GM23338 (cell line): Measurements from ENCODE around the gene CDKL4. TPM values are rescaled to one million over a fixed set of nuclear protein-coding genes. Genes with fewer than 3 reads are reported as not detected.
A peak's percentile ranks its signal among the peaks of the same experiment; 100 is the strongest.

Source experiments
- ATAC-seq: fragments of 200-7000 bp; cut with Tn5 transposase; 3 replicates; pipeline ENCODE4 v1.9.1; 2020
- DNase-seq: peaks from one replicate; pipeline ENCODE4 v3.0.0-alpha.2; 2015; ENCODE audit warnings: low spot score
- H2AFZ ChIP-seq: fragments of 200-600 bp; sonication (generic); 2 replicates; pipeline ENCODE4 v1.8.0; 2016; ENCODE audit warnings: antibody characterized with exemption, mild to moderate bottlenecking, moderate library complexity
- H3F3A ChIP-seq: fragments of 200-600 bp; sonication (generic); replicated peaks from 2 replicates; pipeline ENCODE4 v1.8.0; 2017; ENCODE audit warnings: antibody characterized with exemption, mixed run types, low read depth
- H3K27ac ChIP-seq: fragments of 200-600 bp; sonication (generic); 2 replicates; pipeline ENCODE4 v1.6.1; 2016; ENCODE audit warnings: low read depth
- H3K27me3 ChIP-seq: fragments of 200-600 bp; sonication (generic); 2 replicates; pipeline ENCODE4 v1.8.0; 2016; ENCODE audit warnings: mild to moderate bottlenecking, mixed run types, moderate library complexity; ENCODE audit not compliant: insufficient read depth
- H3K36me3 ChIP-seq: fragments of 200-600 bp; sonication (generic); 2 replicates; pipeline ENCODE4 v1.8.0; 2016; ENCODE audit warnings: mild to moderate bottlenecking; ENCODE audit not compliant: insufficient read depth
- H3K4me1 ChIP-seq: fragments of 200-600 bp; sonication (generic); 2 replicates; pipeline ENCODE4 v1.8.0; 2016; ENCODE audit warnings: mild to moderate bottlenecking, moderate library complexity; ENCODE audit not compliant: insufficient read depth
- H3K4me2 ChIP-seq: fragments of 200-600 bp; sonication (generic); 2 replicates; pipeline ENCODE4 v1.7.1; 2017; ENCODE audit warnings: mixed run types
- H3K4me3 ChIP-seq: fragments of 200-600 bp; sonication (generic); 2 replicates; pipeline ENCODE4 v1.6.1; 2016; ENCODE audit warnings: mixed run types
- H3K79me2 ChIP-seq: fragments of 200-600 bp; sonication (generic); replicated peaks from 2 replicates; pipeline ENCODE4 v1.8.0; 2017; ENCODE audit warnings: mild to moderate bottlenecking; ENCODE audit not compliant: insufficient read depth
- H3K9me2 ChIP-seq: fragments of 200-600 bp; sonication (generic); 2 replicates; pipeline ENCODE4 v1.8.0; 2017; ENCODE audit not compliant: insufficient read depth
- H4K20me1 ChIP-seq: fragments of 200-600 bp; sonication (generic); replicated peaks from 2 replicates; pipeline ENCODE4 v1.8.0; 2017; ENCODE audit warnings: mild to moderate bottlenecking; ENCODE audit not compliant: insufficient read depth
- H3K27ac Mint-ChIP-seq: 2 replicates; pipeline ENCODE4 v1.8.0; 2020; ENCODE audit warnings: inconsistent platforms, mild to moderate bottlenecking, moderate library complexity, mixed read lengths
- H3K27me3 Mint-ChIP-seq: 3 replicates; pipeline ENCODE4 v1.8.0; 2022; ENCODE audit warnings: low read depth, mild to moderate bottlenecking, moderate library complexity, mixed read lengths, inconsistent platforms; ENCODE audit not compliant: insufficient read depth, poor library complexity
- H3K36me3 Mint-ChIP-seq: 3 replicates; pipeline ENCODE4 v1.8.0; 2021; ENCODE audit warnings: low read depth, mild to moderate bottlenecking, inconsistent platforms, moderate library complexity, mixed read lengths
- H3K4me1 Mint-ChIP-seq: 3 replicates; pipeline ENCODE4 v1.8.0; 2020; ENCODE audit warnings: mild to moderate bottlenecking, inconsistent platforms, mixed read lengths
- H3K4me3 Mint-ChIP-seq: 3 replicates; pipeline ENCODE4 v1.8.0; 2021; ENCODE audit warnings: moderate library complexity, mild to moderate bottlenecking, inconsistent platforms, mixed read lengths
- H3K9me3 Mint-ChIP-seq: 3 replicates; pipeline ENCODE4 v1.8.0; 2020; ENCODE audit warnings: moderate library complexity, mild to moderate bottlenecking, inconsistent platforms, mixed read lengths
- CREB1 ChIP-seq: fragments of 250-450 bp; sonication (Bioruptor Pico); IDR thresholded peaks from 2 replicates; pipeline ENCODE4 v1.5.0; 2020; ENCODE audit warnings: low read depth, mild to moderate bottlenecking, moderate library complexity
- CTCF ChIP-seq, 2 experiments: fragments of 200-600 bp in 1 of 2; sonication (generic) in 1 of 2; conservative IDR thresholded peaks; 2 replicates each; pipeline versions ENCODE4 v1.5.1 to v1.6.1; 2016 to 2017; ENCODE audit warnings: antibody characterized with exemption in 2 of 2, low read depth in 2 of 2, mild to moderate bottlenecking in 2 of 2, moderate library complexity in 1 of 2
- ETS1 ChIP-seq: IDR thresholded peaks from 2 replicates; pipeline ENCODE4 v1.6.1; 2016; ENCODE audit warnings: antibody characterized with exemption
- EZH2 ChIP-seq: fragments of 200-600 bp; sonication (generic); IDR thresholded peaks from one replicate; pipeline ENCODE4 v1.8.0; 2017; ENCODE audit warnings: antibody characterized with exemption, mild to moderate bottlenecking, low read depth; ENCODE audit not compliant: unreplicated experiment
- EZH2phosphoT487 ChIP-seq: fragments of 200-600 bp; sonication (generic); IDR thresholded peaks from one replicate; pipeline ENCODE4 v1.8.1; 2018; ENCODE audit warnings: antibody characterized with exemption; ENCODE audit not compliant: unreplicated experiment
- NANOG ChIP-seq: IDR thresholded peaks from 2 replicates; pipeline ENCODE4 v1.6.1; 2016; ENCODE audit warnings: antibody characterized with exemption, borderline replicate concordance
- POLR2AphosphoS5 ChIP-seq: IDR thresholded peaks from 2 replicates; pipeline ENCODE4 v1.6.1; 2016; ENCODE audit warnings: antibody characterized with exemption, low read depth
- REST ChIP-seq: IDR thresholded peaks from one replicate; pipeline ENCODE4 v1.6.1; 2018; ENCODE audit warnings: antibody characterized with exemption; ENCODE audit not compliant: unreplicated experiment
- ZNF331 ChIP-seq: fragments of 250-450 bp; sonication (Bioruptor Pico); IDR thresholded peaks from 2 replicates; pipeline ENCODE4 v1.5.0; 2020; ENCODE audit warnings: low read depth, mild to moderate bottlenecking, moderate library complexity
- polyA plus RNA-seq: library from polyadenylated mRNA; unstranded; fragments of >200 nt; fragmentation: Nextera tagmentation; extraction: Ambion mirVana; gene quantifications from 2 replicates; pipeline ENCODE4 v1.2.1, GENCODE V29; 2016
- total RNA-seq: library from RNA; depleted of rRNA; stranded (reverse); fragments of >200 nt; shearing (Covaris generic); gene quantifications from 2 replicates; pipeline ENCODE4 v1.2.3, GENCODE V29; 2014

The CDKL4 gene
- total and polyA plus RNA-seq, 2 experiments from 2014 or later = 0.24 TPM; not detected in 1

- Mint-ChIP-seq H3K4me1 (peaks cover 38% of the 10 kb centered on the region), H3K27ac (peak overlapping the region; percentile 85), H3K27me3 (peaks cover 4% of the 10 kb centered on the region), H3K36me3 (no peaks in the 10 kb centered on the region), H3K4me3 (peak overlapping the region; percentile 66), H3K9me3 (no peaks in the 10 kb centered on the region)
- peak; percentile 84 for DNase-seq
- Histone ChIP-seq H3K79me2 (no peaks in the 10 kb centered on the region), H3F3A (0 out of 2 replicates have a peak, but pooled peaks cover 3% of the 10 kb centered on the region), H3K36me3 (no peaks in the 10 kb centered on the region), H3K4me3 (peak overlapping the region; percentile 48), H3K4me2 (peak overlapping the region; percentile 73), H3K4me1 (peaks cover 35% of the 10 kb centered on the region), H3K27me3 (no peaks in the 10 kb centered on the region), H3K27ac (peak overlapping the region; percentile 41; the same call in 1 of the 2 replicates), H4K20me1 (no peaks in the 10 kb centered on the region), H2AFZ (0 out of 2 replicates have a peak overlapping the region, but pooled peaks have one; percentile 3), H3K9me2 (no peaks in the 10 kb centered on the region)
- TF ChIP-seq EZH2 (no peak), CTCF (conservative IDR thresholded peaks at IDR 0.05; ENCODE audit: low read depth in 2 of 2) (0 out of 4 replicates have a peak, but pooled peaks of 1 of the 2 experiments have one; percentile 9), ZNF331 (no peak), POLR2AphosphoS5 (peak; percentile 40; the same call in 1 of the 2 replicates), NANOG (peak; percentile 5; the same call in 1 of the 2 replicates)
- peak; percentile 76 for ATAC-seq
Observed at GRCh38 chr2:39228413-39229209, 15.2 kb downstream of the CDKL4 start.

GRCh38 chr2:39227628-39228412 lies 15.9 kb downstream of the CDKL4 start:
- peak; percentile 82 for DNase-seq
- Histone ChIP-seq H3K36me3 (no peaks in the 10 kb centered on the region), H2AFZ (peak overlapping the region; percentile 20; the same call in 1 of the 2 replicates), H3K27ac (peak overlapping the region; percentile 41), H3K9me2 (no peaks in the 10 kb centered on the region), H3K4me1 (peaks cover 35% of the 10 kb centered on the region), H4K20me1 (no peaks in the 10 kb centered on the region), H3K4me2 (peak overlapping the region; percentile 73), H3K79me2 (no peaks in the 10 kb centered on the region), H3K4me3 (peak overlapping the region; percentile 48), H3F3A (0 out of 2 replicates have a peak, but pooled peaks cover 3% of the 10 kb centered on the region), H3K27me3 (no peaks in the 10 kb centered on the region)
- Mint-ChIP-seq H3K9me3 (no peaks in the 10 kb centered on the region), H3K27me3 (peaks cover 4% of the 10 kb centered on the region), H3K36me3 (no peaks in the 10 kb centered on the region), H3K4me1 (peaks cover 33% of the 10 kb centered on the region), H3K4me3 (peak overlapping the region; percentile 66), H3K27ac (peak overlapping the region; percentile 86)
- TF ChIP-seq CREB1 (CRISPR knock-in tag) = no peak
- no peak for TF ChIP-seq EZH2phosphoT487
- no peak for TF ChIP-seq ETS1
- TF ChIP-seq REST = no peak
- TF ChIP-seq CTCF (conservative IDR thresholded peaks at IDR 0.05; ENCODE audit: low read depth in 2 of 2) = peak; percentile 91 to 98
- peak; percentile 85 for ATAC-seq
